Kidney (tissue), 14 donors: ENCODE data around the gene PCBP4. TPM values are rescaled to one million over a fixed set of nuclear protein-coding genes. Genes with fewer than 3 reads are reported as not detected.
A peak's percentile ranks its signal among the peaks of the same experiment; 100 is the strongest.
"Not testable (repeated sequence)": the region's sequence is repeated elsewhere in the genome, so short reads cannot be mapped to it uniquely, and the experiment has no call there.

Source experiments
- DNase-seq, 5 donors: peaks; one replicate each; pipeline ENCODE4 v3.0.0-alpha.2; 2013 to 2020
- FAIRE-seq: peaks from 2 replicates; lab custom pipeline; 2012; peaks lifted over from hg19 to GRCh38; lab: Jason Lieb, UNC
- H3K27ac ChIP-seq, 2 donors: one replicate each; pipeline ENCODE4 v1.7.0; 2013; ENCODE audit warnings: low read depth in 2 of 2, low read length in 2 of 2, inconsistent platforms in 1 of 2
- H3K27me3 ChIP-seq: one replicate; pipeline ENCODE4 v1.7.1; 2013; ENCODE audit warnings: low read length, inconsistent platforms; ENCODE audit not compliant: control insufficient read depth, insufficient read depth
- H3K36me3 ChIP-seq, 3 donors: one replicate each; pipeline versions ENCODE4 v1.7.0 to v1.7.1; 2013; ENCODE audit warnings: low read length in 3 of 3, control low read depth in 1 of 3, inconsistent platforms in 1 of 3; ENCODE audit not compliant: insufficient read depth in 3 of 3, control insufficient read depth in 2 of 3
- H3K4me1 ChIP-seq, 3 donors: one replicate each; pipeline versions ENCODE4 v1.7.0 to v1.7.1; 2013; ENCODE audit warnings: low read length in 3 of 3, inconsistent platforms in 1 of 3, low read depth in 1 of 3; ENCODE audit not compliant: control insufficient read depth in 2 of 3, insufficient read depth in 2 of 3
- H3K4me3 ChIP-seq, 3 donors: one replicate each; pipeline versions ENCODE4 v1.7.0 to v1.8.1; 2013; ENCODE audit warnings: low read length in 3 of 3, control low read depth in 1 of 3, inconsistent platforms in 1 of 3
- H3K9ac ChIP-seq, 3 donors: one replicate each; pipeline versions ENCODE4 v1.7.0 to v1.7.1; 2013; ENCODE audit warnings: low read length in 3 of 3, control low read depth in 1 of 3, inconsistent platforms in 1 of 3
- H3K9me3 ChIP-seq, 3 donors: one replicate each; pipeline versions ENCODE4 v1.7.0 to v1.7.1; 2013; ENCODE audit warnings: low read length in 3 of 3, control low read depth in 1 of 3, inconsistent platforms in 1 of 3; ENCODE audit not compliant: control insufficient read depth in 2 of 3, insufficient read depth in 1 of 3
- intact Hi-C: fragments of 100-400 bp; cut with DNase I; formaldehyde crosslinking; loops from one replicate; pipeline ENCODE4 v1.11.1; 2022
- polyA plus RNA-seq: library from polyadenylated mRNA; stranded (reverse); fragments of 350-450 nt; fragmentation: Illumina TruSeq; extraction: RNeasy Lipid Tissue Mini Kit (QIAGEN cat#74804); gene quantifications from one replicate; pipeline ENCODE4 v1.2.3, GENCODE V29; 2014; ENCODE audit warnings: low read depth, low replicate concordance; ENCODE audit not compliant: insufficient read depth
- total RNA-seq: library from RNA; stranded (reverse); fragmentation: NEBNext Ultra II Directional; extraction: Animal tissue kit (Norgen Biotek cat#: 25700); gene quantifications from one replicate; pipeline ENCODE4 v1.2.1, GENCODE V29; 2021
- TF ChIP-seq, protein P1 (sequence below): IDR thresholded peaks from 3 replicates; pipeline ENCODE4 v1.5.1; 2012; ENCODE audit warnings: mild to moderate bottlenecking, moderate library complexity, borderline replicate concordance; ENCODE audit not compliant: insufficient read depth; ENCODE audit errors: extremely low read depth
- donor health status: control.
- donor health status: control.
- donor health status: control.
- donor health status: control.
- donor health status: control.
- donor health status: DM: yes; HTN: yes; CAD: no.
- donor health status: Normal renal cell carcinoma (clear cell type).

The PCBP4 gene
- total and polyA plus RNA-seq, 2 donors from 2014 or later = 31.7 to 34.0 TPM

DNA sequence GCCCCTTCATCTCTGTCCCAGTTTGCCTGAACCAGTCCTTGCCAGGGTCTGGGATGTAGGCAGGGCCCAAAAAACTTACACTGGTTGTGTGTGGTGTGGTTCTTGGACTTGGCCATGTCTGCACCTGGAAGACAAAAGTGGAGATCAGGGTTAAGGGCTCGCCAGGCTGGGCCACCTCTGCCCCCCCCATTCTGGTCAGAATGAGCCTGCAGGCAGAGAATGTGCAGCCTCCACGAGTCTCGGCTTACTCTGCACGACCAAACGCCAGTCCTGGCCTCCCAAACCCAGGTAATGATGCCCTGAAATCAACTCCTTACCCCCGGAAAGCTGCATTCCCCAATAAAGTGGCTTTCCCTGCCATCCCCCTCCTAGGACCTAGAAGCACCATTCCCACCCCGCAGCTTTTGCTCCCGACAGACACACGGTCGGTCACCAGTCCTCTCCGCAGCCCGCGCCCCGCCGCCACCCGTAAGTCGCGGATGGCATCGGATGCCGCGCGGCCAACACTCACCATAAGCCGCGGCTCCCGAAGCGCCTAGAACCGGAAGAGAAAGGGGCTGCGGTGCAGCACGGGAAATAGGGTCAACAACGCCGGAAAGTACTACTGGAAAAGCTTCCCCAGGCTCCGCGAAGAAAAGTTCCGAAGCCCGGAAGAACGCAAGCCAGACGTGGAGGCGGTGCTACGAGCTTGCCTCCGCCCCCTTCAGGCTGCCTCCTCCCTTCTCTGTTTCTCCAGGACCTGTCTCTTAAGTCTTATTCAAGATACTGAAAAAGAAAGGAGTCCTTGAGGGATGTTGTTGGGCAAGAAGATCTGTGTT, 28.3 kb upstream of the PCBP4 start, which contains the start of gene RPL29:
Gene RPL29, minus strand, starts transcription at position 550 of the 818 bp plus-strand sequence. Its CDS starts 434 bp downstream, at position 116.
- Histone ChIP-seq H3K27me3 (no peaks in the 10 kb centered on the region), H3K4me1 (peaks cover 3 to 16% (median 8%) of the 10 kb centered on the region in 3 donors), H3K9me3 (no peaks in the 10 kb centered on the region), H3K27ac (peak within 1 kb of the TSS; percentile 86 to 90), H3K36me3 (peaks cover 8 to 15% (median 8%) of the 10 kb centered on the region in 3 donors), H3K9ac (peak within 1 kb of the TSS; percentile 97 to 99 (median 99)), H3K4me3 (peak within 1 kb of the TSS; percentile 93 to 97 (median 97))
- intact Hi-C loops = no loop called here
- peak; percentile 96 to 97 (median 96) for DNase-seq
- peak; percentile 60 for FAIRE-seq
- TF ChIP-seq, protein P1, sequence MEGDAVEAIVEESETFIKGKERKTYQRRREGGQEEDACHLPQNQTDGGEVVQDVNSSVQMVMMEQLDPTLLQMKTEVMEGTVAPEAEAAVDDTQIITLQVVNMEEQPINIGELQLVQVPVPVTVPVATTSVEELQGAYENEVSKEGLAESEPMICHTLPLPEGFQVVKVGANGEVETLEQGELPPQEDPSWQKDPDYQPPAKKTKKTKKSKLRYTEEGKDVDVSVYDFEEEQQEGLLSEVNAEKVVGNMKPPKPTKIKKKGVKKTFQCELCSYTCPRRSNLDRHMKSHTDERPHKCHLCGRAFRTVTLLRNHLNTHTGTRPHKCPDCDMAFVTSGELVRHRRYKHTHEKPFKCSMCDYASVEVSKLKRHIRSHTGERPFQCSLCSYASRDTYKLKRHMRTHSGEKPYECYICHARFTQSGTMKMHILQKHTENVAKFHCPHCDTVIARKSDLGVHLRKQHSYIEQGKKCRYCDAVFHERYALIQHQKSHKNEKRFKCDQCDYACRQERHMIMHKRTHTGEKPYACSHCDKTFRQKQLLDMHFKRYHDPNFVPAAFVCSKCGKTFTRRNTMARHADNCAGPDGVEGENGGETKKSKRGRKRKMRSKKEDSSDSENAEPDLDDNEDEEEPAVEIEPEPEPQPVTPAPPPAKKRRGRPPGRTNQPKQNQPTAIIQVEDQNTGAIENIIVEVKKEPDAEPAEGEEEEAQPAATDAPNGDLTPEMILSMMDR = no peak

DNA sequence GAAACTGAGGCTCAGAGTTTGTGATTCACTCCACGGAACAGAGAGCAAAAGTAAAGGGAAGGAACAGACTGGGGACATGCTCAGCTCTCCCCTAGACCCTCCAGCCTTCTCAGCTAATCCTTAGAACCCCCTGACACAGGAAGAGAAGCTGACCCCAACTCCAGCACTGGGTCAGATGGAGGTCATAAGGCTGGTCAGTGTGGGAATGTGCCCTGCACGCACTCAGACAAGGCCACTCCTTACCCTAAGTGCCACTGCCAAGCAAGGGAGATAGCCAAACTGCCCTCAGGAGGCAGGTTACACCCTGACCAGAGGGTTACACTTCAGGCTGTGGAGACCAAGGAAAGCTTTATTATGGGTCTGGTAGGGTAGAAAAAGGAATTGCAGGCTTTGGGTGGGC, 27.3 kb upstream of the PCBP4 start:
- FAIRE-seq = no peak
- Histone ChIP-seq H3K4me1 (peaks cover 3 to 16% (median 8%) of the 10 kb centered on the region in 3 donors), H3K27me3 (no peaks in the 10 kb centered on the region), H3K4me3 (peak overlapping the region; percentile 46 to 97 (median 93)), H3K9ac (peak overlapping the region; percentile 97 to 99 (median 99)), H3K36me3 (peaks cover 8 to 15% (median 8%) of the 10 kb centered on the region in 3 donors), H3K9me3 (no peaks in the 10 kb centered on the region), H3K27ac (no peak overlapping the region)
- TF ChIP-seq, protein P1 = no peak
- intact Hi-C loops = no loop called here
- no peak for DNase-seq

DNA sequence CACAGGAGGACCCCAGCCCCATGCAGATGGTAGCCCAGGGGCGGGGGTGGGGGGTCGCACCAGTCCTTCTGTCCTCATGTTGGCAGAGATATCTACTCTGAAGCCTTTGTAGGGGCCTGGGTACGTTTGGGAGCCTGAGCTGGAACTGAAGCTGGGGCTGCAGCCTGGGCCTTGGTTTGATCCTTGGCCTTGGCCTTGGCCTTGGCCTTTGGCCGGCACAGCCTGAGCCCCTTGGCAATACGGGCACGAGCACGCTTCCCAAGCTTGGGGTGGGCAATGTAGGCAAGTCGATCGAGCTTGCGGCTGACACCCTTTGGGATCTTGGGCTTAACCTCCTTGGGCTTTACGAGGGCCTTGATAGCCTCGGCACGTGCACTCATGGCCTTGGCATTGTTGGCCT, 26.4 kb upstream of the PCBP4 start:
- FAIRE-seq, DNase-seq, H3K9me3 ChIP-seq, H3K4me3 ChIP-seq, intact Hi-C loops, H3K9ac ChIP-seq, H3K27me3 ChIP-seq, H3K27ac ChIP-seq: not testable (repeated sequence)
- H3K4me1 ChIP-seq = peaks cover 3 to 16% (median 8%) of the 10 kb centered on the region in 3 donors
- peaks cover 8 to 15% (median 8%) of the 10 kb centered on the region in 3 donors for H3K36me3 ChIP-seq

DNA sequence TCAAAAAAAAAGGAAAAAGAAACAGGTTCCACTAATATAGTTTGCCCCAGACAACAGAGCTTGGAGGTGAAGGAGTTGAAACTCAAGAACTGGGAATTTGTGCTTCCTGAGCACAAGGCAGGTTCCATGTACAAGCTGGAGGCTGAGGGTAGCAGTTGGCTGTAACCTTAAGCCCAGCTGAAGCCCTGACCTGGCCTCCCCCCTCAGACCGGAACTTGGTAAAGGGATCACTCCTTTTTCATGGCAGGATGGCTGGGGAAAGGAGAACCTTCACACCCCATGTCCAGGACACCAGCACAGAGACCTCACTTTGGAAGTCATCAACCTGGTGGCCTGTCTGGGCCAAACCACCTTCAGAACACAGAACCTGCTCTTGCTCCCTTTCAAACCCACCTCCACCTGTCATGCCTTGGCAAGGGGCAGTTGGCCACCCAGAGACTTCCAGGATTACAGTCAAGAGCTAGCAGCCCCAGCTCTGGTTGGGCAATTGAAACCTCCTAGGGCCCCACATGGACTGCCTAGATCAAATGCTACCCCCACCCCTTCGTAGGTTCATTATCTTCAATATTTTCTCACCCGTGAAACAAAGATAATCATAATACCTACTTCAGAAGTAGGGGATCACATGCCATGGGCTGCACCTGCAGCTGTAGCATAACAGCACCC, 24.9 kb upstream of the PCBP4 start:
- Histone ChIP-seq H3K4me3 (no peak overlapping the region), H3K27me3 (no peaks in the 10 kb centered on the region), H3K36me3 (peaks cover 8 to 18% (median 8%) of the 10 kb centered on the region in 3 donors), H3K9me3 (no peaks in the 10 kb centered on the region), H3K4me1 (peaks cover 3 to 18% (median 8%) of the 10 kb centered on the region in 3 donors), H3K27ac (no peak overlapping the region), H3K9ac (peak overlapping the region in 1 of 3 donors; percentile 26)
- intact Hi-C loops = no loop called here
- TF ChIP-seq, protein P1 = no peak
- FAIRE-seq (no peak), DNase-seq (no peak)

DNA sequence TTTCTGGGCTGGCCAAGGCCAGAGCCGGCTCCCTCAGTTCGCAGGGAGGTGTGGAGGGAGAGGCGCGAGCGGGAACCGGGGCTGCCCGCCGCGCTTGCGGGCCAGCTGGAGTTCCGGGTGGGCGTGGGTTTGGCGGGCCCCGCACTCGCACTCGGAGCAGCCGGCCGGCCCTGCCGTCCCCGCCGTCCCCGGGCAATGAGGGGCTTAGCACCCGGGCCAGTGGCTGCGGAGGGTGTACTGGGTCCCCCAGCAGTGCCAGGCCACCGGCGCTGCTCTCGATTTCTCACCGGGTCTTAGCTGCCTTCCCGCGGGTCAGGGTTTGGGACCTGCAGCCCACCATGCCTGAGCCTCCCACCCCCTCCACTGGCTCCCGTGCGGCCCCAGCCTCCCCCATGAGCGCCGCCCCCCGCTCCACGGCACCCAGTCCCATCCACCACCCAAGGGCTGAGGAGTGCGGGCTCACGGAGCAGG, 23.3 kb upstream of the PCBP4 start:
- H3K4me3 ChIP-seq, H3K9me3 ChIP-seq, intact Hi-C loops, H3K27me3 ChIP-seq, DNase-seq, FAIRE-seq, H3K9ac ChIP-seq, H3K27ac ChIP-seq: not testable (repeated sequence)
- peaks cover 8 to 18% (median 8%) of the 10 kb centered on the region in 3 donors for H3K36me3 ChIP-seq
- H3K4me1 ChIP-seq = peaks cover 3 to 24% (median 8%) of the 10 kb centered on the region in 3 donors
